GM19351 (cell line): ENCODE measurements around the gene SLC6A18.

Source experiments
- ATAC-seq: cut with Tn5 transposase; IDR thresholded peaks from one replicate; pipeline ENCODE4 v1.9.1; 2021; ENCODE audit warnings: mild to moderate bottlenecking, moderate library complexity; ENCODE audit not compliant: unreplicated experiment

Gene SLC6A18

DNA sequence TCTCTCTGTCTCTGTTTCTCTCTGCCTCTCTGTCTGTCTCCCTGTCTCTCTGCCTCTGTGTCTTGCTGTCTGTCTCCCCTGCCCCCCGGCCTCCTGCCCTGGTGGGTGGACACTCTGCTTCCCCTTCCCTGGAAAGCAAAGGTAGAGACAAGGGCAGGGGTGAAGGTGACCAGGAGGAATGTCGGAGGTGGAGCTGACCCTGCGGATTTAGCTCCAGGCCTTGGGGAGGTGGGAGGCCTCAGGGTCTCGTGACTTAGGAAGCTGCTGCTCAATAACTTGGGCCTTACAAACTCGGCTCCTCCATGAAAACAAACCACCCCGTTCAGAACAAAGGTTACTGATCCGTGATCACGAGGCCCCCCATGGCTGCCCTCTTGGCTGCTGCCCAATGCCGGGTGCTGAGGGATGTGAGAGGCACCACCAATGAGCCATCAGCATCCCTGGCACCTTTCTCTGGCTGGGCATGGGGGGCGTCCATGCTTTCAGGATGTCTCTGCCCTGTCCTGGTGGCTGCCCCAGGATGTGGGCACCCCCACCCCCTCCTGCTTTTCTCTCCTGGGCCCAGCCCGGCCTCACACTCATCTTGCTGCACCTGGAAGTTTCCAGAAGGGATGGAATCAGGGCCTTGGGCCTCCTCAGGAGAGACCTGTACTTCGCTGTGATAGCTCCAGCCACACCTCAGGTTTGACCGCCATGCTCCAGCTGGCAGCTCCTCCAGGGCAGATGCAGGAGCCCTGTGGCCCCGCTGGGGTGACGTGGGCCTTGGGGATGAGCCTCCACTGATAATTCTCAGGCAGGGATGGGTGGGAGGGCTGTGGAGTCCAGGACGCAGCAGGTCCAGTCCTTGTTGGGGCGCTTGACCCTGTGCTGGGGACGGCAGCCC is 38.6 kb upstream of the SLC6A18 start:
- no peak for ATAC-seq

DNA sequence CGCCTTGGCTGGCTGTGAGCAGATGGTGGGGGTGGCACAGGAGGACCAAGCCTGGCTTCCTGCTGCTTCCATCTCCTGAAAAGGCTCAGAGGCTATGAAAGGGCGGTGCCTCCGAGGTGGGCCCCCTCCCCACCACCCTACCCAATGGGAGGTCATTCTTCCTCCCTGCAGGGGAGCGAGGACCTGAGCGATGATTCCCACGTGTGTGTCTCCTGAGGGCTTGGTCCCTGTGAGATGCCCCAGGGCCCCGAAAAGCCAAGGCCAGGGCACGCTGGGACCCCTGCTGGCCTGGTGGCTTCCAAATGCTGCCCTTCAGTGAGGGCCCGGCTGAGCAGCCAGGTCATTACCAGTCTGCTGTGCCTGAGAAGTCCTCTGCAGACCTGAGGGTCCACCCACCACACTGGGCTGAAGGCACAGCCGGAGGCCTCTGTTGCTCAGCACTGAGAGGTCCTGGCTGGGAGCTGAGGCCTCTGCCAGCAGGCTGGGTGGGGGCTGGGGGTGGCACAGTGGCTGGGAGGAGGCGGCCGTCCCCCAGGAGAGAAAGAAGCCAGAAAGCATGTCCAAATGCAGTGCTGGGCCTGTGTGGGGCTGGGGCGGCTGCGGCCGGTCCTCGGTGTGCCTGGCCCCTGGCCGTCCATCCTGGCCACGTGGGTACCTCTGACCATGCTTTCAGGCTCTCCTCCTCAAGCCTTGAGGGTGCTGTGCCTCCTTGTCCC is 37.8 kb upstream of the SLC6A18 start:
- ATAC-seq: no peak

DNA sequence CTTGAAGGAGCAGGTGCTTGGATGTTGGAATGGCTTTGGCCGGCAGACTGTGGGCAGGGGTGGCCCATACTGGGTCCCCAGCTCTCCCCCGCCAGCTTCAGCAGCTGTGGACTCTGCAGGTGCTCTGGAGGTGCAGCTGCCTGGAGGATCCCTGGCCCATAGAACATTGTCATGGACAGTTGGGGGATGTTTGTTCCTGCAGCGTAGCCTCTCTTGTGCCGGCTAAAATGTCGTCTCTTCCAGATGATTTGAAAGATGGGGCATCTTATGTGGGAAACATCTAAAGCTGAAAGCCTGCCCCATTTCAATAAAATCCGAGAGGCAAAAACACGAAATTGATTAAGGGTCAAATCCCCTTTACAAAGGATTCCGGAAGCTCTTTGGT is 37.2 kb upstream of the SLC6A18 start:
- no peak for ATAC-seq

DNA sequence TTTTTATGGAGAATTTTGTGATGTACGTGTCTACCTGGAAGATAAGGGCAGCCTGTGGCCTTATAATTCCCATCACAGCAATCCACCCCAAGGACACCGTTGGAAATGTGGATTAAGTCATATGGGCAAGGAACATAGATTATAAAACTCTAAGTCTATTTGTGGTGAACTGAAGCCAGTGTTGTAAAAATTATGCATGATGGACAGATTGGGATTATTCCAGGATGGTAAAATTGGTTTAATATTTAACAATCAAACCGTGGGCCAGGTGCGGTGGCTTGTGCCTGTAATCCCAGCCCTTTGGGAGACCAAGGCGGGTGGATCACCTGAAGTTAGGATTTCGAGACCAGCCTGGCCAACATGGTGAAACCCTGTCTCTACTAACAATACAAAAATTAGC is 36.7 kb upstream of the SLC6A18 start:
- no peak for ATAC-seq

DNA sequence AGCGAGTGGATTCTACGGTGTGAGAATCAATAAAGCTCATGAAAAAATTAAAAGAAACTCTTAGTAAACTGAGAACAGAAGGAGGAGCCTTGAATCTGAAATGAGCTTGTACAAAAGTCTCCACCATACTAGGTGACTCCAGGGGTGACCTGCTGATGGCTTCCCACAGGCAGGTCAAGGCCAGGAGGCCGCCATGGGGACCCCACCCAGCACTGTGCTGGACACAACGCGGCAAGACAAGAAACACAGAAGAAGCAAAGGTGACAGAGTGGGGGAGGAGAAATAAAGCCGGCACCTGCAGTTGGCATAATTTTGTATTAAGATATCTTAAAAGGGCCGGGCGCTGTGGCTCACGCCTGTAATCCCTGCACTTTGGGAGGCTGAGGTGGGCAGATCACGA is 35.9 kb upstream of the SLC6A18 start:
- ATAC-seq: no peak

DNA sequence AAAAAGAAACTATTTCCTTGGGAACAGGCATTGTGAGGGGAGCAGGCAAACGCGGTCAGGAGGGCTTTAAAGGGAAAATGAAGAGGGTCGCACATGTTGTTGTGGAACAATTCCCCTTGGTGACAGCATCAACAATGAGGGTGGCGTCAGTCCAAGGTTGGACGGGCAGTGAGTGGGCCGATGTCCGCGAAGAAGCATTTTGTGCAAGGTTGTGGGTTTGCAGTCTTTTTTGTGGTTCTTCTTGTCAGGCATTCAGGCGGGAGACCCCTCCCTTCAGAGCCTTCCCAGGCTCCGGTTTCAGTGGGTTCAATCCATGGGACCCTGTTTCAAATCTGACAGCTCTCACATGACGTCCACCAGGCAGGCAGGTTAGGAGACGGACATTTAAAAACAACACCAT is 34.9 kb upstream of the SLC6A18 start:
- no peak for ATAC-seq

DNA sequence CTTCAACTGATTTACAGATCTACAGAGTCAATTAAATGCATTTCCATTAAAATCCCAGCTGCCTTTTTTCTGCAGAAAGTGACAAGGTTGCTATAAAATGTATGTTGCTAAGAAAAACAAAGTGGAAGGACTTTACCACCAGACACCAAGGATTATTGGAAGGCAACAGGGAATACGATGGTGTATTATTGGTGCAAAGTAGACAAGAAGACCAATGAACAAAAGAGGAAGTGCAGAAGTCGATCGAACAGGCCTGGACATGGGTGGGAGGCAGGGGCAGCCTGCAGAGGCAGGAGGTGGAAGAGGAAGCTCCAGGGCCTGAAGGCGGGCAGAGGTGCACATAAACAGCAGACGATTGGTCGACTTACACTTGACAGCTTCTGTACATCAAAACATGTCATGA is 34.3 kb upstream of the SLC6A18 start:
- no peak for ATAC-seq

DNA sequence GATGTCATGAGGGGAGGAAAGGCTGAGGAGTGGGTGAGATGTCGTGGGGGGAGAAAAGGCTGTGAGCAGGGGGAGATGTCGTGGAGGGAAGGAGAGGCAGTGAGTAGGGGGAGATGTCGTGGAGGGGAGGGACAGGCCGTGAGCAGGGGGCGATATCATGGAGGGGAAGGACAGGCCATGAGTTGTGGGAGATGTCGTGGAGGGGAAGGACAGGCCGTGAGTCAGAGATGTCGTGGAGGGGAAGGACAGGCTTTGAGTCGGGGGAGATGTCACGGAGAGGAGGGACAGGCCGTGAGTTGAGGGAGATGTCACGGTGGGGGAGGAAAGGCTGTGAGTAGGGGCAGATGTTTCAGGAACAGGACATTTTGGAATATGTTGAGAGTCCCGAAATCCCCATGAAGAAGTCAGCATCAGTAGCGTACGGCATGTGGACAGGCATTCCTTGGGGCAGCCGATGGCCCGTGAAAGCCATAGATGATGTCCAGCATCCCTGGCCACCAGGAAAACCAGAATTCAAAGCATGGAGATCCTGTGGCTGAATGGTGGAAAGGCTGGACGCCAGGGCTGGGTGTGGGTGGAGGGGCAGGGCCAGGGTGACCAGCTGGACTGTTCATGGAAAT is 32.1 kb upstream of the SLC6A18 start:
- no peak for ATAC-seq

DNA sequence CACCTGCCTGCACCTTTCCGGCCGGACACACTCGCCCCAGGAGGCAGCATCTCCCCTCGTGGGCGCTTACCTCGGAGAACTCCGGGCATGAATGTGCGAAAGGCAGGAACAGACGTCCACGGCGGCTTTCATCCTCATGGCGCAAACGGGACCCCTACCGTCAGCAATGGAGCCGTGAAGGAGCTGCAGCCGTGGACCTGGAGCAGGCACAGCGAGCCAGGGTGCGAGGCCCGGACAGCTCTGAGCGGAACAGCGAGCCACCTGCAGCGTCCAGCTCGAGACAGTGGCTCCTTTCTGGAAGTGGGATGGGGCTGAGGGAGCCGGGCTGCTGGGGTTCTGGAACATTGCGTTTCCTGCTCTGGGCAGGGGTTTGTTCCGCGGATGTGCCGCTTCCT is 31.6 kb upstream of the SLC6A18 start:
- no peak for ATAC-seq

DNA sequence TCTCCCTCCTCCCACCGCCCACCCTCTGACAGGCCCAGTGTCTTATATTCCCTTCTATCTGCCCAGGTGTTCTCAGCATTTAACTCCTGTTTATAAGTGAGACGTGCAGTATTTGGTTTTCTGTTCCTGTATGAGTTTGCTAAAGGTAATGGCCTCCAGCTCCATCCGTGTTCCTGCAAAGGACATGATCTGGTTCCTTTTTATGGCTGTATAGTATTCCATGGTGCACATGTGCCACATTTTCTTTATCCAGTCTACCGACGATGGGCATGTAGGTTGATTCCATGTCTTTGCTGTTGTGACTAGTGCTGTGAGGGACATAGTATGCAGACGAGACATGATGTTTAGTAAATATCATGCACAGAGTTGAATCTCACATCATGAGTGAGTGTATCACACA is 30.8 kb upstream of the SLC6A18 start:
- ATAC-seq: no peak

DNA sequence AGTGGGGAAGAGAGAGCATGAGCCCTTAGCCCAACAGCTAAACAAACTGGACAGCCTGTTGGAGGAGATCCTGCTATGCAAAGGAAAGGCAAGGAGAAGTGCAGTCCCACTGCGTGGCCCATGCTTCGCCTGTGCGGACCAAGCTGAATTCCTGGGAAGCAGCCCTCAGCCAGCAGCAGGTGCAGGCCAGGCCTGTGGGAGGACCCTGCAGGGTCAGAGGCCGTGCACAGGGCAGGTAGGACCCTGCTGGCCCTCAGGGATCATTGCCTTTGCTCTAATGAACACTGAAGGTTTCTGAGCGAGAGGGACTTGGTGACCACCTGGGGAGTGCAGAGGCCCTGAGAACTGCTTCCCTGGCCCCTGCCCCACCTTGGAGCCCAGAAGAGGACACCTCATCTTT is 29.7 kb upstream of the SLC6A18 start:
- ATAC-seq: no peak

DNA sequence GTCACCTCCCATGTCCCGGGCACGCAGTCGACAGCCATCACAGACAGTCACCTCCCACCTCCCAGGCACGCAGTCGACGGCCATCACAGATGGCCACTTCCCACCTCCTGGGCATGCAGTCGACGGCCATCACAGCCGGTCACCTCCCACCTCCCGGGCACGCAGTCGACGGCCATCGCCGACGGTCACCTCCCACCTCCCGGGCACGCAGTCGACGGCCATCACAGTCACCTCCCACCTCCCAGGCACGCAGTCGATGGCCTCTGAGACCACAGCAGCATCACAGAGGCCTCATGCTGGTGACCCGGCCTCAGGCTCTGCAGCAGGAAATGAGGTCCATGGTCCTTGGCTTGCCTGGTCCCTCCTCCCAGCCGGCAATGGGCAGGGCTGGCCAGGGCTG is 29.3 kb upstream of the SLC6A18 start:
- ATAC-seq: no peak

DNA sequence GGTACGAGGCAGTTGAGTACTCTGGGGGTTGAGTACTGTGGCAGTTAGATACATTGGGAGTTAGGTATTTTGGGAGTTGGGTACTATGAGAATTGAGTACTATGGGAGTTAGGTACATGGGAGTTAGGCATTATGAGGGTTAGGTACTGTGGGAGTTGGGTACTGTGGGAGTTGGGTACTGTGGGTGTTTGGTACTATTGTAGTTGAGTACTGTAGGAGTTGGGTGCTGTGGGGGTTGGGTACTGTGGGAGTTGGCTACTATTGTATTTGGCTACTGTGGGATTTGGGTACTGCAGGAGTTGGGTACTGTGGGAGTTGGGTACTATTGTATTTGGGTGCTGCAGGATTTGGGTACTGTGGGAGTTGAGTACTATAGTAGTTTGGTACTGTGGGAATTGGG is 28.6 kb upstream of the SLC6A18 start:
- ATAC-seq: no peak

DNA sequence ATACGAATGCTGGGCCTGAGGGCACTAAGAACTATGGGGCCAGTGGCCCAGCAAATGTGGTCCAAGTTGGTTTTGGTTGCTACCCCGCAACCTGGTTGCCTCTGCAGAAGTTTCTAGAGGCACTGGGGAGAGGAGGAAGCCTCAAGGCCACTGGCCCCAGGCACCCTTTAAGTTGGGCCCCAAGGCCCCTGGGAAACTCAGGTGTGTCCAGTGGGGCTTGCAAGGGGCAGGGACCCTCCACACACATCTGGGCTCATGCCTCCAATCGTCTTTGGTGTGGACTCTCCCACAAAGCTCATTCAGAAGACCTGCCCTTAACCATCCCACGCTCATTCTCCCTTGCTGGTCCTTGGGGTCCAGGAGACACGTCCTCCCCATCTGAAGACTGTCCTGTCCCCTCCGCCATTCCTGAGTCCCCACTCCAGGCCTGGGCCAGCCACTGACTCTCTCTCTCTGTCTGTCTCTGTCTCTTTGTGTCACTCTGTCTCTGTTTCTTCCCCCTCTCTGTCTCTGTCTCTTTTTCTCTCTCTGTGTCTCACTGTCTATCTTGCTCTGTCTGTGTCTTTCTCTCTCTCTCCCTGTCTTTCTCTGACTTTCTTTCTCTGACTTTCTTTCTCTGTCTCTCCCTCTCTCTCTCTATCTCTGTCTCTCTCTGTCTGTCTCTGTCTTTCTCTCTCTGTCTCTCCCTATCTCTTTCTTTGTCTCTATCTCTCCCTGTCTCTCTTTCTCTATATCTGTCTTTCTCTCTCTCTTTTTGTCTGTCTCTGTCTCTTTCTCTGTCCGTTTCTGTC is 27.1 kb upstream of the SLC6A18 start:
- no peak for ATAC-seq

DNA sequence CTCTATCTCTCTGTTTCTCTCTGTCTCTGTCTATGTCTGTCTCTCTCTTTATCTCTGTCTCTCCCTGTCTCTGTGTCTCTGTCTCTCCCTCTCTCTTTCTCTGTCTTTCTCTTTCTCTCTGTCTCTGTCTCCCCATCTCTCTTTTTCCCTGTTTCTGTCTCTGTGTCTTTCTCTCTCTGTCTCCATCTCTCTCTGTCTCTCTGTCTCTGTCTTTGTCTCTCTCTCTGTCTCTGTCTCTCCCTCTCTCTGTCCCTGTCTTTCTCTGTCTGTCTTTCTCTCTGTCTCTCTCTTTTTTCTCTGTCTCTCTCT is 25.9 kb upstream of the SLC6A18 start:
- ATAC-seq: no peak

DNA sequence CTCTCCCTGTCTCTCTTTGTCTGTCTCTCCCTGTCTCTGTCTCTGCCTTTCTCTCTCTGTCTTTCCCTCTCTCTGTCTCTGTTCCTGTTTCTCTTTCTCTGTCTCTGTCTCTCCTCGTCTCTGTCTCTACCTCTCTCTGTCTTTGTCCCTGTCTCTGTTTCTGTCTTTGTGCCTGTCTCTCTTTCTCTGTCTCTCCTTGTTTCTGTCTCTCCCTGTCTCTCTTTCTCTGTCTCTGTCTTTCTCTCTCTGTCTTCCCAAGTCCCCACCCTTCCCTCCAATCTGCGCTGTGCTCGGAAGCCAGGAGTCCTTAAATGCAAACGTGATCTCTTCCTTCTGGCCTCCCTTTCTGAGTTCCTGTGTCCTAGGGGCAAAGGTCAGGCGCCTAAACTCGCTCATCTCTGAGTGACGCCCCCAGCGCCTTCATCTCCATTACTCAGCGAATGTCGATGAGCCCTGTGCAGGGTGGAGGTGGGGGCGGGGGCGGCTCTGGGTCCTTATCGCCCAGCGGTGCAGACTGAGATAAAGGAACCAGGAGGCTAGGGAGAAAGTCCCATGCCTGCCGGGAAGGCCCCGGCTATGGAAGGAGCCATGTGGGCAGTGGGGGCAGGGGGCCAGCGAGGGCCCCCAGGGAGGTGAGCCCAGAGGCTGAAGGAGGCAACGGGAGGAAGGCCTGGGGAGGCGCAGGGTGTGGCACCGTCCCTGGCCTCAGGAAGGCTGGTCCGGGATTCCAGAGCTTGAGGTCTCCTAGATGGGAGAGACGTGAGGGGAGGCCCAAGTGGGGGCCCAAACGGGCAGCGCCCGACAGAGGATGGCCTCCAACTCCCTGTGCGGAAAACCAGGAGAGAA is 25.3 kb upstream of the SLC6A18 start:
- ATAC-seq: no peak

DNA sequence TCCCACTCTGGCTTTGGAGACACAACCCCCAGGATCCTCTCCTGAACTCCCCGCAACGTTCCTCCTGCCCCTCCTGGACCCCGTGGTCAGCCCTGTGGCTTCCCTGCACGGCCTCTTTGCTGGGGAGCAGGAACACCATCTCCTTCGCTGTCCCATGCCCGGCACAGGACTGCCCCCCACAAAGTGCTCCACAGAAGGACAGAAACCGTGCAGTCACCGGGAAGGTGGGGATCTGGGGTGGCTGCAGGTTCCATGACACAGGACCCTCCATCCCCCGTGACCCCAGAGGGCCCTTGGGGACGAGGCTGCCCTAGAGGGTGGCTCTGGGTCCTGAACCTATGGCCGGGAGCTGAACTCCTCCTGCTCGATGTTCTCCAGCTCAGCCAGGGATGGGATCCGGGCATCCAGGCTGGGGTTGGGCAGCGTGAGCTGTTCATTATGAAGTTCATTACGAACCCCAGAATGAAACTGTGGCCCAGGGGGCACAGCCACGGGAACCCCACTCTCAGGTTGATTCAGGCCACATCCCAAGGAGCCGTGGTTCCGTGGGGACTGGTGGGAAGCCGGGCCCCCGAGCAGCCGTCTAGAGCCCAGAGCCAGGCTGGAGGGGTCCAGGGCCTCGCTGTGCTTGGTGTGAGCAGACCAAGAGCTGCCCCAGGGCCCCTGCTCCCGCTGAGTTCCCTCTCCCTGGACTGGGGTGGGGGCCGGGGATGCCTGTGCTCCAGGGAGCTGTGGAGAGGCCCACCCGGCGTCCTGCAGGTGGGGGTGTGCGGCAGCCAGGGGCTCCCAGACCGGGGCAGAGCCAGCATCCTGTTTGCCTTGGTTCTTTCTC is 24.5 kb upstream of the SLC6A18 start:
- no peak for ATAC-seq

DNA sequence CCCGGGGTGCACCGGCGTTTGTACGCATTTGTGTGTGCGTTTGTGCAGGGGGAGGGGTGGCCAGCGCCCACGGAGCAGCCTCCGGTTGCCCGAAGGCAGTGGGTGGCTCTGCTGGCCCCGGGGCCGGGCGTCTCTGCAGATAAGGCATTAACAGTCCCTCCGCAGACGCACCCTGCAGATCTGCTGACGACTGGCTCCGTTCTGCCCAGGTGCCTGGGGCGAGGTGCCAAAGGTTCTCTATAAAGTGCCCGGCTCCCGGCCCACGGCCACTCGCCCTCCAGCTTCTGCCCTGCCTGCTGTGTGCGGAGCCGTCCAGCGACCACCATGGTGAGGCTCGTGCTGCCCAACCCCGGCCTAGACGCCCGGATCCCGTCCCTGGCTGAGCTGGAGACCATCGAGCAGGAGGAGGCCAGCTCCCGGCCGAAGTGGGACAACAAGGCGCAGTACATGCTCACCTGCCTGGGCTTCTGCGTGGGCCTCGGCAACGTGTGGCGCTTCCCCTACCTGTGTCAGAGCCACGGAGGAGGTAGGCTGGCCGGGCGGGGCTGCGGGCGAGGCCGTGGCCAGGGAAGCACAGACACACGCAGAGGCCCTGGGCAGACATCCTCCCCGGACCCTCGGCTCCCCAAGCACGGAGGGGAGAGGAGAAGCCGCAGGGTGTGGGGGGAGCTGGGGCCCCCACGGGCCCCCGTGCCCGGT is 23.7 kb upstream of the SLC6A18 start, which contains the start of gene SLC6A19:
TSS of gene SLC6A19 (plus strand) at position 269 of the 699 bp plus-strand sequence. CDS start at position 325, 56 bp downstream.
- ATAC-seq: no peak
